ENCODE data around the gene XRN2.
A peak's percentile ranks its signal among the peaks of the same experiment; 100 is the strongest.

XRN2 gene

GRCh38 chr20:21303061-21303871 is at the start of gene XRN2:
XRN2 (plus strand) TSS chr20:21303331; CDS start chr20:21303399, 68 bp downstream.
- peak; percentile 92 to 94 for DNase-seq

GRCh38 chr20:21257192-21257591 is 45.9 kb upstream of the XRN2 start:
- no peak for DNase-seq

GRCh38 chr20:21258411-21258810 is 44.7 kb upstream of the XRN2 start:
- no peak for DNase-seq

GRCh38 chr20:21259346-21259745 is 43.8 kb upstream of the XRN2 start:
- DNase-seq = no peak

- no peak for DNase-seq
These were observed 40.3 kb upstream of the XRN2 start for GRCh38 chr20:21262812-21263211.

GRCh38 chr20:21265261-21266190 is 37.6 kb upstream of the XRN2 start:
- DNase-seq = no peak

- no peak for DNase-seq
These were observed 37.0 kb upstream of the XRN2 start for GRCh38 chr20:21266191-21266536.

GRCh38 chr20:21269772-21270171 is 33.4 kb upstream of the XRN2 start:
- DNase-seq = no peak

- DNase-seq = no peak
These were observed 32.3 kb upstream of the XRN2 start for GRCh38 chr20:21270806-21271205.

- no peak for DNase-seq
These were observed 30.9 kb upstream of the XRN2 start for GRCh38 chr20:21272279-21272678.

GRCh38 chr20:21272679-21273078 is 30.5 kb upstream of the XRN2 start:
- DNase-seq = no peak

- DNase-seq = no peak
These were observed 29.3 kb upstream of the XRN2 start for GRCh38 chr20:21273755-21274386.

- no peak for DNase-seq
These were observed 24.3 kb upstream of the XRN2 start for GRCh38 chr20:21278829-21279228.

GRCh38 chr20:21279706-21280521 is 23.2 kb upstream of the XRN2 start:
- no peak for DNase-seq

GRCh38 chr20:21280522-21281016 is 22.6 kb upstream of the XRN2 start:
- no peak for DNase-seq

GRCh38 chr20:21286775-21287174 is 16.4 kb upstream of the XRN2 start:
- DNase-seq = no peak

- DNase-seq = no peak
These were observed 14.4 kb upstream of the XRN2 start for GRCh38 chr20:21288587-21289370.

GRCh38 chr20:21289651-21290050 is 13.5 kb upstream of the XRN2 start:
- no peak for DNase-seq

GRCh38 chr20:21291026-21291425 is 12.1 kb upstream of the XRN2 start:
- no peak for DNase-seq

GRCh38 chr20:21294755-21295154 is 8.4 kb upstream of the XRN2 start:
- no peak for DNase-seq

GRCh38 chr20:21301940-21302663 is 1.0 kb upstream of the XRN2 start:
- no peak for DNase-seq
